Measurements from ENCODE around the gene PPARG. TPM values are rescaled to one million over a fixed set of nuclear protein-coding genes. Genes with fewer than 3 reads are reported as not detected.
"Not testable (repeated sequence)": the region's sequence is repeated elsewhere in the genome, so short reads cannot be mapped to it uniquely, and the experiment has no call there.

The PPARG gene
- total RNA-seq, 2 experiments from 2014 or later, result 0.52 to 0.55 TPM

- H3K27ac Mint-ChIP-seq, result no peak overlapping the region
- H3K27me3 Mint-ChIP-seq, result no peaks in the 10 kb centered on the region
- H3K36me3 Mint-ChIP-seq (ENCODE audit: low read depth), result no peaks in the 10 kb centered on the region
- no peak for DNase-seq
- ChIA-PET POLR2A (no interaction called here), CTCF (interaction anchor here (0.7 to 3.9 kb wide), 4 partner anchors 9 to 200 kb away, joined by 3 to 25 read pairs (median 3); no protein-coding TSS in a partner anchor)
- no peaks in the 10 kb centered on the region for H3K9me3 Mint-ChIP-seq
- H3K4me3 Mint-ChIP-seq, result no peak overlapping the region
- peaks cover 12% of the 10 kb centered on the region for H3K4me1 Mint-ChIP-seq
These were observed 181.2 kb downstream of the PPARG start for GRCh38 chr3:12470111-12470510.

GRCh38 chr3:12470680-12471079 lies 181.8 kb downstream of the PPARG start:
- ChIA-PET POLR2A (no interaction called here), CTCF (interaction anchor here (0.6 to 3.9 kb wide), 6 partner anchors 9 to 837 kb away, joined by 3 to 25 read pairs (median 3); no protein-coding TSS in a partner anchor)
- no peaks in the 10 kb centered on the region for H3K27me3 Mint-ChIP-seq
- H3K9me3 Mint-ChIP-seq, result no peaks in the 10 kb centered on the region
- no peaks in the 10 kb centered on the region for H3K36me3 Mint-ChIP-seq (ENCODE audit: low read depth)
- DNase-seq, result no peak
- H3K27ac Mint-ChIP-seq, result no peak overlapping the region
- H3K4me3 Mint-ChIP-seq, result no peak overlapping the region
- peaks cover 12% of the 10 kb centered on the region for H3K4me1 Mint-ChIP-seq

GRCh38 chr3:12471241-12471640 lies 182.4 kb downstream of the PPARG start:
- no peaks in the 10 kb centered on the region for H3K36me3 Mint-ChIP-seq (ENCODE audit: low read depth)
- no peaks in the 10 kb centered on the region for H3K9me3 Mint-ChIP-seq
- H3K4me3 Mint-ChIP-seq, result no peak overlapping the region
- ChIA-PET CTCF (interaction anchor here (0.6 to 3.9 kb wide), 7 partner anchors 8 to 838 kb away, joined by 3 to 25 read pairs (median 3); no protein-coding TSS in a partner anchor), POLR2A (no interaction called here)
- peak; percentile 17 for DNase-seq
- peaks cover 12% of the 10 kb centered on the region for H3K4me1 Mint-ChIP-seq
- H3K27ac Mint-ChIP-seq, result no peak overlapping the region
- H3K27me3 Mint-ChIP-seq, result no peaks in the 10 kb centered on the region

GRCh38 chr3:12472000-12472610 lies 183.2 kb downstream of the PPARG start:
- no peaks in the 10 kb centered on the region for H3K9me3 Mint-ChIP-seq
- no peak overlapping the region for H3K27ac Mint-ChIP-seq
- POLR2A ChIA-PET, result no interaction called here
- no peaks in the 10 kb centered on the region for H3K36me3 Mint-ChIP-seq (ENCODE audit: low read depth)
- no peak for DNase-seq
- H3K4me1 Mint-ChIP-seq, result peaks cover 12% of the 10 kb centered on the region
- CTCF ChIA-PET, result interaction anchor here (0.5 to 3.9 kb wide), 5 partner anchors 7 to 427 kb away, joined by 3 to 25 read pairs (median 5); no protein-coding TSS in a partner anchor
- no peak overlapping the region for H3K4me3 Mint-ChIP-seq
- no peaks in the 10 kb centered on the region for H3K27me3 Mint-ChIP-seq

GRCh38 chr3:12472796-12473195 lies 183.9 kb downstream of the PPARG start:
- Mint-ChIP-seq H3K36me3 (ENCODE audit: low read depth) (no peaks in the 10 kb centered on the region), H3K4me1 (peaks cover 12% of the 10 kb centered on the region), H3K9me3 (no peaks in the 10 kb centered on the region), H3K4me3 (no peak overlapping the region), H3K27me3 (no peaks in the 10 kb centered on the region), H3K27ac (no peak overlapping the region)
- DNase-seq, result no peak
- POLR2A ChIA-PET, result no interaction called here
- CTCF ChIA-PET, result interaction anchor here (1.4 kb wide), 1 partner anchor 10 kb away, joined by 5 read pairs; no protein-coding TSS in a partner anchor

GRCh38 chr3:12473511-12473910 lies 184.6 kb downstream of the PPARG start:
- Mint-ChIP-seq H3K9me3 (no peaks in the 10 kb centered on the region), H3K27ac (no peak overlapping the region), H3K36me3 (ENCODE audit: low read depth) (no peaks in the 10 kb centered on the region), H3K4me1 (peaks cover 12% of the 10 kb centered on the region), H3K27me3 (no peaks in the 10 kb centered on the region), H3K4me3 (no peak overlapping the region)
- ChIA-PET POLR2A (no interaction called here), CTCF (interaction anchor here (1.3 to 1.8 kb wide), 2 partner anchors 9 to 15 kb away, joined by 3 to 5 read pairs; no protein-coding TSS in a partner anchor)
- no peak for DNase-seq

- H3K27me3 Mint-ChIP-seq, result no peaks in the 10 kb centered on the region
- H3K4me3 Mint-ChIP-seq, result no peak overlapping the region
- no peak for DNase-seq
- H3K36me3 Mint-ChIP-seq (ENCODE audit: low read depth), result no peaks in the 10 kb centered on the region
- ChIA-PET POLR2A (interaction anchor here (0.7 kb wide), 1 partner anchor 81 kb away, joined by 3 read pairs; no protein-coding TSS in a partner anchor), CTCF (interaction anchor here (0.6 to 1.4 kb wide), 4 partner anchors 189 to 967 kb away, joined by 3 to 4 read pairs (median 4); no protein-coding TSS in a partner anchor)
- H3K9me3 Mint-ChIP-seq, result no peaks in the 10 kb centered on the region
- H3K4me1 Mint-ChIP-seq, result peaks cover 14% of the 10 kb centered on the region
- H3K27ac Mint-ChIP-seq, result no peak overlapping the region
These were observed 187.5 kb downstream of the PPARG start for GRCh38 chr3:12476238-12476897.

- H3K27me3 Mint-ChIP-seq, result no peaks in the 10 kb centered on the region
- no peak for DNase-seq
- no peaks in the 10 kb centered on the region for H3K36me3 Mint-ChIP-seq (ENCODE audit: low read depth)
- H3K9me3 Mint-ChIP-seq, result no peaks in the 10 kb centered on the region
- ChIA-PET CTCF (interaction anchor here (0.6 to 1.3 kb wide), 3 partner anchors 25 to 968 kb away, joined by 3 to 4 read pairs (median 3); no protein-coding TSS in a partner anchor), POLR2A (no interaction called here)
- H3K4me3 Mint-ChIP-seq, result no peak overlapping the region
- peaks cover 12% of the 10 kb centered on the region for H3K4me1 Mint-ChIP-seq
- H3K27ac Mint-ChIP-seq, result no peak overlapping the region
These were observed 188.4 kb downstream of the PPARG start for GRCh38 chr3:12477256-12477655.

GRCh38 chr3:12478326-12478725 lies 189.5 kb downstream of the PPARG start:
- H3K4me3 Mint-ChIP-seq, result no peak overlapping the region
- POLR2A ChIA-PET, result no interaction called here
- H3K4me1 Mint-ChIP-seq, result peaks cover 17% of the 10 kb centered on the region
- no peak for DNase-seq
- H3K27ac Mint-ChIP-seq, result no peak overlapping the region
- CTCF ChIA-PET, result interaction anchor here (1.2 to 4.6 kb wide), 6 partner anchors 8 to 343 kb away, joined by 3 to 36 read pairs (median 8); no protein-coding TSS in a partner anchor
- H3K36me3 Mint-ChIP-seq (ENCODE audit: low read depth), result no peaks in the 10 kb centered on the region
- no peaks in the 10 kb centered on the region for H3K27me3 Mint-ChIP-seq
- H3K9me3 Mint-ChIP-seq, result no peaks in the 10 kb centered on the region

GRCh38 chr3:12479198-12479597 lies 190.3 kb downstream of the PPARG start:
- H3K9me3 Mint-ChIP-seq; H3K4me3 Mint-ChIP-seq; H3K36me3 Mint-ChIP-seq (ENCODE audit: low read depth); H3K27ac Mint-ChIP-seq; DNase-seq; H3K27me3 Mint-ChIP-seq; POLR2A ChIA-PET: not testable (repeated sequence)
- H3K4me1 Mint-ChIP-seq, result peaks cover 26% of the 10 kb centered on the region
- CTCF ChIA-PET, result interaction anchor here (0.6 to 4.6 kb wide), 20 partner anchors 9 to 1434 kb away, joined by 3 to 36 read pairs (median 4); no protein-coding TSS in a partner anchor

GRCh38 chr3:12479919-12480427 lies 191.1 kb downstream of the PPARG start:
- no peaks in the 10 kb centered on the region for H3K27me3 Mint-ChIP-seq
- no peak overlapping the region for H3K27ac Mint-ChIP-seq
- H3K4me1 Mint-ChIP-seq, result peaks cover 30% of the 10 kb centered on the region
- H3K36me3 Mint-ChIP-seq (ENCODE audit: low read depth), result no peaks in the 10 kb centered on the region
- no peaks in the 10 kb centered on the region for H3K9me3 Mint-ChIP-seq
- ChIA-PET POLR2A (interaction anchor here (0.5 kb wide), 1 partner anchor 328 kb away, joined by 3 read pairs; no protein-coding TSS in a partner anchor), CTCF (interaction anchor here (0.5 to 4.6 kb wide), 23 partner anchors 9 to 1435 kb away, joined by 3 to 36 read pairs (median 4); no protein-coding TSS in a partner anchor)
- no peak overlapping the region for H3K4me3 Mint-ChIP-seq
- DNase-seq, result peak; percentile 42

GRCh38 chr3:12483410-12483809 lies 194.5 kb downstream of the PPARG start:
- peaks cover 51% of the 10 kb centered on the region for H3K4me1 Mint-ChIP-seq
- POLR2A ChIA-PET, result interaction anchor here (0.6 kb wide), 1 partner anchor 149 kb away, joined by 3 read pairs; no protein-coding TSS in a partner anchor
- CTCF ChIA-PET, result interaction anchor here (0.8 to 2.1 kb wide), 4 partner anchors 11 to 348 kb away, joined by 3 to 9 read pairs (median 4); no protein-coding TSS in a partner anchor
- H3K9me3 Mint-ChIP-seq, result no peaks in the 10 kb centered on the region
- H3K36me3 Mint-ChIP-seq (ENCODE audit: low read depth), result no peaks in the 10 kb centered on the region
- no peak for DNase-seq
- H3K27me3 Mint-ChIP-seq, result no peaks in the 10 kb centered on the region
- H3K4me3 Mint-ChIP-seq, result peak overlapping the region; percentile 83
- H3K27ac Mint-ChIP-seq, result peak overlapping the region; percentile 99

GRCh38 chr3:12483872-12484197 lies 195.0 kb downstream of the PPARG start:
- Mint-ChIP-seq H3K27ac (peak overlapping the region; percentile 99), H3K4me1 (peaks cover 51% of the 10 kb centered on the region), H3K27me3 (no peaks in the 10 kb centered on the region), H3K9me3 (no peaks in the 10 kb centered on the region), H3K36me3 (ENCODE audit: low read depth) (no peaks in the 10 kb centered on the region), H3K4me3 (peak overlapping the region; percentile 83)
- ChIA-PET CTCF (interaction anchor here (0.7 to 2.1 kb wide), 4 partner anchors 11 to 349 kb away, joined by 3 to 9 read pairs (median 5); no protein-coding TSS in a partner anchor), POLR2A (no interaction called here)
- no peak for DNase-seq

Data from activated CD4-positive, alpha-beta T cell treated with anti-CD3 and anti-CD28 coated beads, Interleukin-2, amount 10 ng/mL, durations not matched to agents 7 days and 5 days (primary cell).